Measurements from ENCODE around the gene CHAD. TPM values are rescaled to one million over a fixed set of nuclear protein-coding genes. Genes with fewer than 3 reads are reported as not detected.

CHAD gene
- total RNA-seq, 1 experiment from 2014 or later = not detected

DNA sequence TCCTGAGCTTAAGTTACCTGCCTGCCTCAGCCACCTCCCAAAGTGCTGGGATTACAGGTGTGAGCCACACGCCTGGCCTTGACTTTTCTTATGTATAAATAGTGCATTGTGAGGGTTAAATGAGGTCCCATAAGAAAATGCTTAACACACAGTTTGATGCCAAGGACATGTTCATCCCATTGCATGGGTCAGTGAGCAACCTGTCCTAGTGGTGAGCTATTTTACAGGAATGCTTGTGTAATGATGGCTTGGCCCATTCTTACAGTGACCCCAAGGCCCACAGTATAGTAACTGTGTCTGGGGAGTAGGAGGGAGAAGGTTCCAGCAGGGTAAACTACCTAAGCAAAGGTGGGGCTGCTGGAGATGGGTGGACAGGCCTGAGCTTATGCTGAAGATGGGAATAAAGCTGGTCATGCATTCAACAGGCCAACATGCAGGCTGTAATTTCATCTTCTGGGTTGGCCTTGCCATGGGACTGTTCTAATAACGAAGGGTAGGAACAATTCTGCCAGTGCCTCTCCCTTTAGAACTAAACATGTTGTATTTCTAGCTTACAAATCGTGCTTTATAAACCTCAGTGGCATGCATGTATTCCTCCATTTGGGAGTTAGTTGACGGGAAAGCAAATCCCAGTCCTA is 36.4 kb downstream of the CHAD start:
- no peaks in the 10 kb centered on the region for H3K9me3 ChIP-seq (ENCODE audit: control insufficient read depth, insufficient read depth, low read depth, low read length)
- in situ Hi-C loops (cut with HindIII; ENCODE audit: low pct_unique_long_range_greater_than_20kb, low sequenced_read_pairs) (no loop called here), intact Hi-C loops (cut with micrococcal nuclease; ENCODE audit: unreplicated experiment) (no loop called here)
- H3K4me3 ChIP-seq (ENCODE audit: low read depth in 2 of 2, low read length in 2 of 2) = no peak overlapping the region
- DNase-seq (ENCODE audit: low read depth, low spot score) (no peak), ATAC-seq (no peak)
- no peaks in the 10 kb centered on the region for H3K36me3 ChIP-seq (ENCODE audit: control insufficient read depth, insufficient read depth, low read length)
- peaks cover 3% of the 10 kb centered on the region for H3K4me1 ChIP-seq (ENCODE audit: control insufficient read depth, insufficient read depth, low read length)
- ChIA-PET CTCF (no interaction called here), POLR2A (interaction anchor here (0.7 kb wide), 1 partner anchor 70 kb away, joined by 3 read pairs; no protein-coding TSS in a partner anchor)
- BruUV-seq (replicated peaks) = no TSS peak
- no peak overlapping the region for H3K27ac ChIP-seq (ENCODE audit: low read length)
- no peak for TF ChIP-seq TCF7L2 (IDR thresholded peaks at IDR 0.05; ENCODE audit: low read depth, low read length)
- TF ChIP-seq, protein P1, sequence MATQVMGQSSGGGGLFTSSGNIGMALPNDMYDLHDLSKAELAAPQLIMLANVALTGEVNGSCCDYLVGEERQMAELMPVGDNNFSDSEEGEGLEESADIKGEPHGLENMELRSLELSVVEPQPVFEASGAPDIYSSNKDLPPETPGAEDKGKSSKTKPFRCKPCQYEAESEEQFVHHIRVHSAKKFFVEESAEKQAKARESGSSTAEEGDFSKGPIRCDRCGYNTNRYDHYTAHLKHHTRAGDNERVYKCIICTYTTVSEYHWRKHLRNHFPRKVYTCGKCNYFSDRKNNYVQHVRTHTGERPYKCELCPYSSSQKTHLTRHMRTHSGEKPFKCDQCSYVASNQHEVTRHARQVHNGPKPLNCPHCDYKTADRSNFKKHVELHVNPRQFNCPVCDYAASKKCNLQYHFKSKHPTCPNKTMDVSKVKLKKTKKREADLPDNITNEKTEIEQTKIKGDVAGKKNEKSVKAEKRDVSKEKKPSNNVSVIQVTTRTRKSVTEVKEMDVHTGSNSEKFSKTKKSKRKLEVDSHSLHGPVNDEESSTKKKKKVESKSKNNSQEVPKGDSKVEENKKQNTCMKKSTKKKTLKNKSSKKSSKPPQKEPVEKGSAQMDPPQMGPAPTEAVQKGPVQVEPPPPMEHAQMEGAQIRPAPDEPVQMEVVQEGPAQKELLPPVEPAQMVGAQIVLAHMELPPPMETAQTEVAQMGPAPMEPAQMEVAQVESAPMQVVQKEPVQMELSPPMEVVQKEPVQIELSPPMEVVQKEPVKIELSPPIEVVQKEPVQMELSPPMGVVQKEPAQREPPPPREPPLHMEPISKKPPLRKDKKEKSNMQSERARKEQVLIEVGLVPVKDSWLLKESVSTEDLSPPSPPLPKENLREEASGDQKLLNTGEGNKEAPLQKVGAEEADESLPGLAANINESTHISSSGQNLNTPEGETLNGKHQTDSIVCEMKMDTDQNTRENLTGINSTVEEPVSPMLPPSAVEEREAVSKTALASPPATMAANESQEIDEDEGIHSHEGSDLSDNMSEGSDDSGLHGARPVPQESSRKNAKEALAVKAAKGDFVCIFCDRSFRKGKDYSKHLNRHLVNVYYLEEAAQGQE (IDR thresholded peaks at IDR 0.05; ENCODE audit: insufficient read depth in 1 of 2, low read depth in 2 of 2, low read length in 1 of 2) = no peak
- TF ChIP-seq POLR2AphosphoS5 (IDR thresholded peaks at IDR 0.05; ENCODE audit: low read depth, low read length) = no peak
- TF ChIP-seq SIN3A (IDR thresholded peaks at IDR 0.05; ENCODE audit: borderline replicate concordance, insufficient read depth, low read depth, low read length) = no peak
- TF ChIP-seq, protein P2, sequence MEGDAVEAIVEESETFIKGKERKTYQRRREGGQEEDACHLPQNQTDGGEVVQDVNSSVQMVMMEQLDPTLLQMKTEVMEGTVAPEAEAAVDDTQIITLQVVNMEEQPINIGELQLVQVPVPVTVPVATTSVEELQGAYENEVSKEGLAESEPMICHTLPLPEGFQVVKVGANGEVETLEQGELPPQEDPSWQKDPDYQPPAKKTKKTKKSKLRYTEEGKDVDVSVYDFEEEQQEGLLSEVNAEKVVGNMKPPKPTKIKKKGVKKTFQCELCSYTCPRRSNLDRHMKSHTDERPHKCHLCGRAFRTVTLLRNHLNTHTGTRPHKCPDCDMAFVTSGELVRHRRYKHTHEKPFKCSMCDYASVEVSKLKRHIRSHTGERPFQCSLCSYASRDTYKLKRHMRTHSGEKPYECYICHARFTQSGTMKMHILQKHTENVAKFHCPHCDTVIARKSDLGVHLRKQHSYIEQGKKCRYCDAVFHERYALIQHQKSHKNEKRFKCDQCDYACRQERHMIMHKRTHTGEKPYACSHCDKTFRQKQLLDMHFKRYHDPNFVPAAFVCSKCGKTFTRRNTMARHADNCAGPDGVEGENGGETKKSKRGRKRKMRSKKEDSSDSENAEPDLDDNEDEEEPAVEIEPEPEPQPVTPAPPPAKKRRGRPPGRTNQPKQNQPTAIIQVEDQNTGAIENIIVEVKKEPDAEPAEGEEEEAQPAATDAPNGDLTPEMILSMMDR (IDR thresholded peaks at IDR 0.05) = no peak
- no peaks in the 10 kb centered on the region for H3K27me3 ChIP-seq (ENCODE audit: control insufficient read depth, insufficient read depth, low read length)

DNA sequence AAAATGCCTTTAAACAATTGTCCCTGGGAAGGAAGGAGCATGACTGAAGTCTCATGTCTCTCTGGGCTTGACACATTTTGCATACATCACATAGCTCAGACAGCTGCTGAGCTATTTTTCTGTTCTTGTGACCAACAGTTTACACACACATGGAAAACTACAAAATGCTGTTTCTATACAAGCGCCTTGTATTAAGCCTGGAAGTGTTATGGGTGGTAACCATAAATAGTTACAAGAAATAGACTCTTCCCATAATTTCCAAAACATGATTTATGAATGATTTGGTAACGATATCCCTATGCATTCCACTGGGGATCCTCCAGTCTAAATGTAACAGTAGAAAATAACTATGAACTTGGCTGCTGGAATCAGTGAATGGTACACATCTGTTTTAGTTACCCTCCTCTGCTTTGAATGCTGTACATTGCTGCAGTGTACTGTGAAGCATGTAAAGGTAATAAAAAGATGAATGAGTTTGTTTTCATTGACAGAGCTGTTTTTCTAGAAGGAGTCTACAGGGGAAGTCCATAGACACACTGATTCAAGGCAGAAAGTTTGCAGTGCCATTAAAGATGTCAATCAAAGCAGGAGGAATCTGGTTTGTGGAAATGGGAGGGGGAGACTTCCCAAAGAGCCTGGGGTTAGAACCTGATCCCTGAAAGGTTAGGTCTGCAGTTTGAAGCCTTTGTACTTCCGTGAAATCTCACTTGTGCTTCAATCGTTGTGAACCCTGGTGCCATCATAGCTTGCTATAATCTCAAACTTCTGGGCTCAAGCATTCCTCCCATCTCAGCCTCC is 37.7 kb downstream of the CHAD start:
- in situ Hi-C loops (cut with HindIII; ENCODE audit: low pct_unique_long_range_greater_than_20kb, low sequenced_read_pairs) = no loop called here
- H3K36me3 ChIP-seq (ENCODE audit: control insufficient read depth, insufficient read depth, low read length) = no peaks in the 10 kb centered on the region; the same call in 1 of the 2 replicates
- DNase-seq (ENCODE audit: low read depth, low spot score) = no peak

More for the DNA sequence above, 37.7 kb downstream of the CHAD start:
- H3K27me3 ChIP-seq (ENCODE audit: control insufficient read depth, insufficient read depth, low read length) = no peaks in the 10 kb centered on the region
- no peak overlapping the region for H3K4me3 ChIP-seq (ENCODE audit: low read depth in 2 of 2, low read length in 2 of 2)
- H3K9me3 ChIP-seq (ENCODE audit: control insufficient read depth, insufficient read depth, low read depth, low read length) = no peaks in the 10 kb centered on the region
- ATAC-seq = no peak
- POLR2A ChIA-PET = no interaction called here
- BruUV-seq (replicated peaks) = no TSS peak
- CTCF ChIA-PET = interaction anchor here (0.6 kb wide), 1 partner anchor 568 kb away, joined by 3 read pairs; no protein-coding TSS in a partner anchor
- intact Hi-C loops (cut with micrococcal nuclease; ENCODE audit: unreplicated experiment) = no loop called here
- H3K27ac ChIP-seq (ENCODE audit: low read length) = no peak overlapping the region
- TF ChIP-seq, protein P2 (IDR thresholded peaks at IDR 0.05) = no peak
- TF ChIP-seq POLR2AphosphoS5 (IDR thresholded peaks at IDR 0.05; ENCODE audit: low read depth, low read length) = no peak
- no peak for TF ChIP-seq SIN3A (IDR thresholded peaks at IDR 0.05; ENCODE audit: borderline replicate concordance, insufficient read depth, low read depth, low read length)
- no peak for TF ChIP-seq TCF7L2 (IDR thresholded peaks at IDR 0.05; ENCODE audit: low read depth, low read length)
- TF ChIP-seq, protein P1 (IDR thresholded peaks at IDR 0.05; ENCODE audit: insufficient read depth in 1 of 2, low read depth in 2 of 2, low read length in 1 of 2) = no peak
- H3K4me1 ChIP-seq (ENCODE audit: control insufficient read depth, insufficient read depth, low read length) = peaks cover 12% of the 10 kb centered on the region

All from Panc1 (cell line).